GM12878 (cell line): ENCODE measurements around the gene VTN. TPM values are rescaled to one million over a fixed set of nuclear protein-coding genes. Genes with fewer than 3 reads are reported as not detected.

ENCODE experiments used
- ATAC-seq: fragments of 200-7000 bp; cut with Tn5 transposase; 3 replicates; pipeline ENCODE4 v1.9.1; 2020; ENCODE audit warnings: mild to moderate bottlenecking, moderate library complexity
- BruUV-seq: library from RNA; stranded (reverse); fragments of 400-500 nt; replicated peaks from 2 replicates; lab custom pipeline; 2021; lab: Mats Ljungman, UMichigan
- CTCF ChIA-PET: fragments of 300-600 bp; sonication (Branson Sonifier 250); formaldehyde crosslinking; extraction: SDS; loops from one replicate; lab custom pipeline; 2021; ENCODE audit warnings: inconsistent platforms; lab: Yijun Ruan, JAX
- POLR2A ChIA-PET: fragments of 350-600 bp; formaldehyde crosslinking; extraction: SDS; loops from one replicate; lab custom pipeline; 2021; ENCODE audit warnings: inconsistent platforms; lab: Charles Lee
- RAD21 ChIA-PET: fragments of 300-600 bp; sonication (Branson Sonifier 250); formaldehyde crosslinking; loops from one replicate; lab custom pipeline; 2023; ENCODE audit warnings: antibody characterized with exemption; ENCODE audit not compliant: unreplicated experiment; lab: Charles Lee
- SMC1A ChIA-PET: fragments of 300-600 bp; sonication (Branson Sonifier 250); formaldehyde crosslinking; loops from one replicate; lab custom pipeline; 2023; ENCODE audit not compliant: unreplicated experiment, uncharacterized antibody; lab: Charles Lee
- DNase-seq: peaks from one replicate; pipeline ENCODE4 v3.0.0-alpha.2; 2011; ENCODE audit warnings: low read depth, low spot score
- FAIRE-seq: peaks from 3 replicates; lab custom pipeline; 2011; peaks lifted over from hg19 to GRCh38; lab: Jason Lieb, UNC
- H2AFZ ChIP-seq: 2 replicates; pipeline ENCODE4 v1.6.0; 2011; ENCODE audit warnings: low read depth, low read length, control low read depth; ENCODE audit not compliant: control insufficient read depth
- H3K27ac ChIP-seq: 2 replicates; pipeline ENCODE4 v1.5.1; 2011; ENCODE audit warnings: control low read depth; ENCODE audit not compliant: control insufficient read depth, insufficient read depth
- H3K27me3 ChIP-seq, 2 experiments: replicated peaks in 1 of 2; 2 replicates each; pipeline versions ENCODE4 v1.6.0 to v1.6.1; 2011; ENCODE audit warnings: low read length in 1 of 2; ENCODE audit not compliant: control insufficient read depth in 2 of 2, insufficient read depth in 2 of 2
- H3K36me3 ChIP-seq, 2 experiments: 2 replicates each; pipeline ENCODE4 v1.5.1; 2011; ENCODE audit warnings: low read length in 1 of 2; ENCODE audit not compliant: control insufficient read depth in 2 of 2, insufficient read depth in 2 of 2
- H3K4me1 ChIP-seq: 2 replicates; pipeline ENCODE4 v1.6.1; 2011; ENCODE audit warnings: mild to moderate bottlenecking, low read length, moderate library complexity, mixed read lengths; ENCODE audit not compliant: control insufficient read depth, insufficient read depth
- H3K4me2 ChIP-seq: 2 replicates; pipeline ENCODE4 v1.6.0; 2011; ENCODE audit warnings: control low read depth; ENCODE audit not compliant: control insufficient read depth, insufficient read depth
- H3K4me3 ChIP-seq: fragments of 200-600 bp; sonication (generic); 2 replicates; pipeline ENCODE4 v1.5.1; 2016
- H3K79me2 ChIP-seq: 2 replicates; pipeline ENCODE4 v1.6.0; 2011; ENCODE audit warnings: low read length; ENCODE audit not compliant: control insufficient read depth, insufficient read depth
- H3K9ac ChIP-seq: 2 replicates; pipeline ENCODE4 v1.8.0; 2011; ENCODE audit warnings: low read length, control low read depth, mixed read lengths; ENCODE audit not compliant: control insufficient read depth, insufficient read depth
- H3K9me3 ChIP-seq: replicated peaks from 3 replicates; pipeline ENCODE4 v1.5.1; 2011; ENCODE audit warnings: mild to moderate bottlenecking, low read length; ENCODE audit not compliant: control insufficient read depth, insufficient read depth
- H4K20me1 ChIP-seq: 2 replicates; pipeline ENCODE4 v1.6.0; 2011; ENCODE audit not compliant: control insufficient read depth, insufficient read depth
- ELK1 ChIP-seq: IDR thresholded peaks from 2 replicates; pipeline ENCODE4 v1.6.1; 2012; ENCODE audit warnings: low read depth, low read length, improper control_type of control experiment
- MTA2 ChIP-seq: fragments of 450-650 bp; IDR thresholded peaks from 2 replicates; pipeline ENCODE4 v1.6.1; 2016; ENCODE audit warnings: low read depth, mild to moderate bottlenecking, moderate library complexity
- MYB ChIP-seq: fragments of 150-350 bp; IDR thresholded peaks from 2 replicates; pipeline ENCODE4 v1.6.1; 2014; ENCODE audit warnings: mild to moderate bottlenecking, low read depth, low read length, borderline replicate concordance
- MYC ChIP-seq: IDR thresholded peaks from 2 replicates; pipeline ENCODE4 v1.6.1; 2011; ENCODE audit warnings: mild to moderate bottlenecking, low read length, moderate library complexity, inconsistent platforms; ENCODE audit not compliant: insufficient read depth, insufficient replicate concordance, insufficient read length, severe bottlenecking
- NFYB ChIP-seq: IDR thresholded peaks from 2 replicates; pipeline ENCODE4 v1.6.1; 2011; ENCODE audit warnings: low read depth, mild to moderate bottlenecking, low read length, improper control_type of control experiment, moderate library complexity; ENCODE audit not compliant: insufficient read depth
- NR2C2 ChIP-seq: IDR thresholded peaks from 2 replicates; pipeline ENCODE4 v1.6.1; 2011; ENCODE audit warnings: borderline replicate concordance, low read depth; ENCODE audit not compliant: control insufficient read depth, insufficient read length
- PKNOX1 ChIP-seq: fragments of 450-650 bp; IDR thresholded peaks from 2 replicates; pipeline ENCODE4 v1.6.1; 2016; ENCODE audit warnings: mild to moderate bottlenecking
- SIN3A ChIP-seq: IDR thresholded peaks from 2 replicates; pipeline ENCODE4 v1.6.1; 2012; ENCODE audit warnings: low read depth, low read length, improper control_type of control experiment
- SRF ChIP-seq, 2 experiments: IDR thresholded peaks; 2 replicates each; pipeline ENCODE4 v1.6.1; 2011; ENCODE audit warnings: low read depth in 2 of 2, low read length in 2 of 2, mild to moderate bottlenecking in 1 of 2, moderate library complexity in 1 of 2
- ZNF207 ChIP-seq: fragments of 450-650 bp; IDR thresholded peaks from 2 replicates; pipeline ENCODE4 v1.6.1; 2014; ENCODE audit warnings: antibody characterized with exemption, mild to moderate bottlenecking, borderline replicate concordance
- ZNF592 ChIP-seq: fragments of 450-650 bp; IDR thresholded peaks from 2 replicates; pipeline ENCODE4 v1.6.1; 2017; ENCODE audit warnings: mild to moderate bottlenecking, moderate library complexity
- ZNF622 ChIP-seq: fragments of 450-650 bp; IDR thresholded peaks from 2 replicates; pipeline ENCODE4 v1.6.1; 2017; ENCODE audit warnings: mild to moderate bottlenecking, inconsistent platforms
- WGBS: methylation state at CpG from one replicate; pipeline ENCODE4 v1.1.6; 2016; ENCODE audit warnings: low lambda C conversion rate; ENCODE audit not compliant: insufficient replicate concordance, insufficient coverage; ENCODE audit errors: missing lambda C conversion rate; 5-methylcytosine and 5-hydroxymethylcytosine counted together
- in situ Hi-C: fragments of 300-500 bp; cut with MboI; formaldehyde crosslinking; loops from 9 replicates; pipeline ENCODE4 v1.14.3; 2018; ENCODE audit warnings: mixed read lengths
- intact Hi-C: fragments of 100-400 bp; cut with micrococcal nuclease; formaldehyde crosslinking; loops from one replicate; pipeline ENCODE4 v1.14.2; 2022; ENCODE audit not compliant: unreplicated experiment
- polyA plus RNA-seq, 11 experiments: library from polyadenylated mRNA; depleted of rRNA in 4 of 11; unstranded in 6 of 11; stranded (reverse) in 5 of 11; fragments of >200 nt; fragmentation: Nextera tagmentation in 4 of 11; fragmentation: Illumina TruSeq in 1 of 11; extraction: Ambion mirVana in 4 of 11; extraction: Trizol in 1 of 11; gene quantifications; 1 replicate in 1 of 11; 2 replicates in 10 of 11; pipeline versions ENCODE4 v1.2.1 to v1.2.3, GENCODE V29; 2011 to 2016; ENCODE audit warnings: inconsistent platforms in 2 of 11, missing spikeins in 2 of 11, low read depth in 1 of 11
- total RNA-seq, 4 experiments: library from RNA; depleted of rRNA in 3 of 4; stranded (reverse); fragments of >200 nt in 3 of 4; fragmentation: Illumina TruSeq in 1 of 4; extraction: Trizol in 1 of 4; gene quantifications; 2 replicates each; pipeline versions ENCODE4 v1.2.1 to v1.2.3, GENCODE V29; 2013 to 2021
- TF ChIP-seq, protein P1 (sequence below): fragments of 450-650 bp; IDR thresholded peaks from 2 replicates; pipeline ENCODE4 v1.6.1; 2018; ENCODE audit warnings: borderline replicate concordance, mild to moderate bottlenecking; ENCODE audit not compliant: partially characterized antibody

The VTN gene
- total and polyA plus RNA-seq, 10 of the 15 experiments (the other 5 are each of a cell fraction or from before 2014, with no cell fraction given): 0.04 to 1.3 (median 0.13) TPM; not detected in 5

DNA sequence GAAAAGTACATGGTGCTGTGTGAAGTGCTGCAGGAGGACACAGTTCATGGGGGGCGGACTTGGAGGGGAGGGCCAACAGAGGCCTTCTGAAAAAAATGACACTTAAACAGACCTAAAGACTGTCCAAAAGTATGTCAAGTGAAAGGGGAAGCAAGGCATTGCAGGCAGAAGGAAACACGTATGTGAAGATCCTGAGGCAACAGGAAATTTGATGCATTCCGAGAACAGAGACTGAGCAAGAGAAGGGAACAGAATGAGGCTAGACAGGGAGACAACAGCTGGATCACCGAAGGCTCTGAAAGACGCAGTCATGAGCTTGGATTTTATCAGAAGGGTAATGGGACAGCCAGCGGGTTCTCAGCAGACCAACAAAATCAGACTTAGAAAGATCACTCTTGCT, 35.9 kb downstream of the VTN start:
- intact Hi-C loops: no loop called here
- Histone ChIP-seq H3K4me3 (peak overlapping the region; percentile 88), H3K79me2 (peaks cover 19% of the 10 kb centered on the region), H3K9me3 (no peaks in the 10 kb centered on the region), H3K4me2 (peak overlapping the region; percentile 86), H2AFZ (no peak overlapping the region), H3K27ac (no peak overlapping the region), H3K9ac (no peak overlapping the region), H3K27me3 (no peaks in the 10 kb centered on the region), H4K20me1 (no peaks in the 10 kb centered on the region; the same call in 1 of the 2 replicates), H3K36me3 (peaks cover under 1 to 2% of the 10 kb centered on the region in 2 experiments; a peak in 3 of 4 replicates), H3K4me1 (peaks cover 3% of the 10 kb centered on the region)
- SMC1A ChIA-PET: interaction anchor here (2.7 to 3.6 kb wide), 2 partner anchors 16 to 22 kb away, joined by 12 to 27 read pairs; partner anchors contain the start of gene POLDIP2
- no peak for ATAC-seq
- RAD21 ChIA-PET: interaction anchor here (2.7 to 3.9 kb wide), 2 partner anchors 14 to 23 kb away, joined by 19 to 31 read pairs; partner anchors contain the start of genes POLDIP2 and TMEM97
- CTCF ChIA-PET: interaction anchor here (0.6 to 3.6 kb wide), 5 partner anchors 8 to 102 kb away, joined by 3 to 29 read pairs (median 5); partner anchors contain the start of gene TMEM97
- FAIRE-seq: no peak
- POLR2A ChIA-PET: interaction anchor here (0.6 to 3.2 kb wide), 3 partner anchors 12 to 38 kb away, joined by 3 to 13 read pairs (median 5); partner anchors contain the start of gene TMEM97
- in situ Hi-C loops: loop anchor here (10.0 kb wide), 1 partner anchor 621 kb away; the partner anchor contains the start of gene PHF12
- WGBS: 30% methylated on average over 6 of the region's 6 CpGs
- no peak for DNase-seq
- no TSS peak for BruUV-seq
- TF ChIP-seq MYC (no peak), PKNOX1 (no peak), NR2C2 (no peak), SRF (IDR thresholded peaks at IDR 0.05; ENCODE audit: low read depth in 2 of 2, low read length in 2 of 2) (no peak), NFYB (no peak), ELK1 (no peak), ZNF592 (no peak), SIN3A (no peak), ZNF622 (no peak), ZNF207 (no peak), MYB (no peak), MTA2 (no peak)
- TF ChIP-seq, protein P1, sequence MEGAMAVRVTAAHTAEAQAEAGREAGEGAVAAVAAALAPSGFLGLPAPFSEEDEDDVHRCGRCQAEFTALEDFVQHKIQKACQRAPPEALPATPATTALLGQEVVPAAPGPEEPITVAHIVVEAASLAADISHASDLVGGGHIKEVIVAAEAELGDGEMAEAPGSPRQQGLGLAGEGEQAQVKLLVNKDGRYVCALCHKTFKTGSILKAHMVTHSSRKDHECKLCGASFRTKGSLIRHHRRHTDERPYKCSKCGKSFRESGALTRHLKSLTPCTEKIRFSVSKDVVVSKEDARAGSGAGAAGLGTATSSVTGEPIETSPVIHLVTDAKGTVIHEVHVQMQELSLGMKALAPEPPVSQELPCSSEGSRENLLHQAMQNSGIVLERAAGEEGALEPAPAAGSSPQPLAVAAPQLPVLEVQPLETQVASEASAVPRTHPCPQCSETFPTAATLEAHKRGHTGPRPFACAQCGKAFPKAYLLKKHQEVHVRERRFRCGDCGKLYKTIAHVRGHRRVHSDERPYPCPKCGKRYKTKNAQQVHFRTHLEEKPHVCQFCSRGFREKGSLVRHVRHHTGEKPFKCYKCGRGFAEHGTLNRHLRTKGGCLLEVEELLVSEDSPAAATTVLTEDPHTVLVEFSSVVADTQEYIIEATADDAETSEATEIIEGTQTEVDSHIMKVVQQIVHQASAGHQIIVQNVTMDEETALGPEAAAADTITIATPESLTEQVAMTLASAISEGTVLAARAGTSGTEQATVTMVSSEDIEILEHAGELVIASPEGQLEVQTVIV: no peak
